Measurements from ENCODE around the gene OXA1L. TPM values are rescaled to one million over a fixed set of nuclear protein-coding genes. Genes with fewer than 3 reads are reported as not detected.
A peak's percentile ranks its signal among the peaks of the same experiment; 100 is the strongest.
"Not testable (repeated sequence)": the region's sequence is repeated elsewhere in the genome, so short reads cannot be mapped to it uniquely, and the experiment has no call there.

Gene OXA1L
- total RNA-seq, 1 donor, result 55.0 TPM

- H3K9me3 ChIP-seq (ENCODE audit: low read depth, low read length), result no peaks in the 10 kb centered on the region
- no peak overlapping the region for H3K27ac ChIP-seq (ENCODE audit: low read depth, low read length)
- H3K4me3 ChIP-seq (ENCODE audit: insufficient read depth, low read length), result no peak overlapping the region
- H4K20me1 ChIP-seq (ENCODE audit: insufficient read depth, low read length), result no peaks in the 10 kb centered on the region
- H3K4me2 ChIP-seq (ENCODE audit: insufficient read depth, low read length), result no peak overlapping the region
- no peak overlapping the region for H2AFZ ChIP-seq (ENCODE audit: low read length)
- no peaks in the 10 kb centered on the region for H3K4me1 ChIP-seq (ENCODE audit: insufficient read depth, low read length)
- no peaks in the 10 kb centered on the region for H3K36me3 ChIP-seq (ENCODE audit: insufficient read depth, low read length)
- H3K27me3 ChIP-seq (ENCODE audit: insufficient read depth, low read length), result peaks cover 18% of the 10 kb centered on the region
- no peak for DNase-seq (ENCODE audit: insufficient read length, low spot score, missing footprints)
- H3K79me2 ChIP-seq (ENCODE audit: insufficient read depth, low read length), result no peaks in the 10 kb centered on the region
- no peak for TF ChIP-seq CTCF (IDR thresholded peaks at IDR 0.05; ENCODE audit: extremely low read depth, low read depth, low read length)
Observed at GRCh38 chr14:22748206-22748605, 18.3 kb upstream of the OXA1L start.

- peaks cover 18% of the 10 kb centered on the region for H3K27me3 ChIP-seq (ENCODE audit: insufficient read depth, low read length)
- H3K79me2 ChIP-seq (ENCODE audit: insufficient read depth, low read length), result no peaks in the 10 kb centered on the region
- no peak overlapping the region for H3K27ac ChIP-seq (ENCODE audit: low read depth, low read length)
- H3K9me3 ChIP-seq (ENCODE audit: low read depth, low read length), result no peaks in the 10 kb centered on the region
- H3K4me2 ChIP-seq (ENCODE audit: insufficient read depth, low read length), result no peak overlapping the region
- H3K4me3 ChIP-seq (ENCODE audit: insufficient read depth, low read length), result no peak overlapping the region
- no peak overlapping the region for H2AFZ ChIP-seq (ENCODE audit: low read length)
- no peaks in the 10 kb centered on the region for H3K36me3 ChIP-seq (ENCODE audit: insufficient read depth, low read length)
- DNase-seq (ENCODE audit: insufficient read length, low spot score, missing footprints), result no peak
- no peaks in the 10 kb centered on the region for H3K4me1 ChIP-seq (ENCODE audit: insufficient read depth, low read length)
- no peaks in the 10 kb centered on the region for H4K20me1 ChIP-seq (ENCODE audit: insufficient read depth, low read length)
- TF ChIP-seq CTCF (IDR thresholded peaks at IDR 0.05; ENCODE audit: extremely low read depth, low read depth, low read length), result no peak
Observed at GRCh38 chr14:22748631-22749068, 17.8 kb upstream of the OXA1L start.

GRCh38 chr14:22752422-22752821 lies 14.1 kb upstream of the OXA1L start:
- H3K4me2 ChIP-seq (ENCODE audit: insufficient read depth, low read length), result no peak overlapping the region
- H3K27ac ChIP-seq (ENCODE audit: low read depth, low read length), result no peak overlapping the region
- peaks cover 18% of the 10 kb centered on the region for H3K27me3 ChIP-seq (ENCODE audit: insufficient read depth, low read length)
- no peak for DNase-seq (ENCODE audit: insufficient read length, low spot score, missing footprints)
- H3K36me3 ChIP-seq (ENCODE audit: insufficient read depth, low read length), result no peaks in the 10 kb centered on the region
- no peak for TF ChIP-seq CTCF (IDR thresholded peaks at IDR 0.05; ENCODE audit: extremely low read depth, low read depth, low read length)
- H4K20me1 ChIP-seq (ENCODE audit: insufficient read depth, low read length), result no peaks in the 10 kb centered on the region
- H2AFZ ChIP-seq (ENCODE audit: low read length), result no peak overlapping the region
- H3K9me3 ChIP-seq (ENCODE audit: low read depth, low read length), result no peaks in the 10 kb centered on the region
- no peak overlapping the region for H3K4me3 ChIP-seq (ENCODE audit: insufficient read depth, low read length)
- no peaks in the 10 kb centered on the region for H3K79me2 ChIP-seq (ENCODE audit: insufficient read depth, low read length)
- H3K4me1 ChIP-seq (ENCODE audit: insufficient read depth, low read length), result no peaks in the 10 kb centered on the region

- Histone ChIP-seq H4K20me1 (ENCODE audit: insufficient read depth, low read length) (no peaks in the 10 kb centered on the region), H3K27me3 (ENCODE audit: insufficient read depth, low read length) (peaks cover 12% of the 10 kb centered on the region), H3K79me2 (ENCODE audit: insufficient read depth, low read length) (no peaks in the 10 kb centered on the region), H3K4me1 (ENCODE audit: insufficient read depth, low read length) (no peaks in the 10 kb centered on the region), H3K27ac (ENCODE audit: low read depth, low read length) (no peak overlapping the region), H3K4me3 (ENCODE audit: insufficient read depth, low read length) (no peak overlapping the region), H2AFZ (ENCODE audit: low read length) (peak overlapping the region; percentile 57), H3K9me3 (ENCODE audit: low read depth, low read length) (no peaks in the 10 kb centered on the region), H3K36me3 (ENCODE audit: insufficient read depth, low read length) (no peaks in the 10 kb centered on the region), H3K4me2 (ENCODE audit: insufficient read depth, low read length) (no peak overlapping the region)
- DNase-seq (ENCODE audit: insufficient read length, low spot score, missing footprints), result no peak
- no peak for TF ChIP-seq CTCF (IDR thresholded peaks at IDR 0.05; ENCODE audit: extremely low read depth, low read depth, low read length)
Observed at GRCh38 chr14:22753586-22753985, 12.9 kb upstream of the OXA1L start.

- not testable (repeated sequence) for DNase-seq (ENCODE audit: insufficient read length, low spot score, missing footprints); H3K4me3 ChIP-seq (ENCODE audit: insufficient read depth, low read length); H3K27ac ChIP-seq (ENCODE audit: low read depth, low read length); H3K36me3 ChIP-seq (ENCODE audit: insufficient read depth, low read length); H2AFZ ChIP-seq (ENCODE audit: low read length); H3K4me1 ChIP-seq (ENCODE audit: insufficient read depth, low read length); H3K27me3 ChIP-seq (ENCODE audit: insufficient read depth, low read length); H3K4me2 ChIP-seq (ENCODE audit: insufficient read depth, low read length); H4K20me1 ChIP-seq (ENCODE audit: insufficient read depth, low read length); H3K79me2 ChIP-seq (ENCODE audit: insufficient read depth, low read length); H3K9me3 ChIP-seq (ENCODE audit: low read depth, low read length)
Observed at GRCh38 chr14:22757972-22758650, 8.4 kb upstream of the OXA1L start.
